Mesenteric fat pad (tissue), 1 donor: ENCODE measurements around the gene HOXC12. TPM values are rescaled to one million over a fixed set of nuclear protein-coding genes. Genes with fewer than 3 reads are reported as not detected.

ENCODE experiments used
- DNase-seq: peaks from one replicate; pipeline ENCODE4 v3.0.0-alpha.2; 2020; ENCODE audit warnings: low spot score
- total RNA-seq: library from RNA; stranded (reverse); fragmentation: NEBNext Ultra II Directional; extraction: Animal tissue kit (Norgen Biotek cat#: 25700); gene quantifications from one replicate; pipeline ENCODE4 v1.2.1, GENCODE V29; 2021
- donor health status: DM: yes; HTN: yes; CAD: no.

Gene HOXC12
- total RNA-seq, 1 donor from 2014 or later: not detected

DNA sequence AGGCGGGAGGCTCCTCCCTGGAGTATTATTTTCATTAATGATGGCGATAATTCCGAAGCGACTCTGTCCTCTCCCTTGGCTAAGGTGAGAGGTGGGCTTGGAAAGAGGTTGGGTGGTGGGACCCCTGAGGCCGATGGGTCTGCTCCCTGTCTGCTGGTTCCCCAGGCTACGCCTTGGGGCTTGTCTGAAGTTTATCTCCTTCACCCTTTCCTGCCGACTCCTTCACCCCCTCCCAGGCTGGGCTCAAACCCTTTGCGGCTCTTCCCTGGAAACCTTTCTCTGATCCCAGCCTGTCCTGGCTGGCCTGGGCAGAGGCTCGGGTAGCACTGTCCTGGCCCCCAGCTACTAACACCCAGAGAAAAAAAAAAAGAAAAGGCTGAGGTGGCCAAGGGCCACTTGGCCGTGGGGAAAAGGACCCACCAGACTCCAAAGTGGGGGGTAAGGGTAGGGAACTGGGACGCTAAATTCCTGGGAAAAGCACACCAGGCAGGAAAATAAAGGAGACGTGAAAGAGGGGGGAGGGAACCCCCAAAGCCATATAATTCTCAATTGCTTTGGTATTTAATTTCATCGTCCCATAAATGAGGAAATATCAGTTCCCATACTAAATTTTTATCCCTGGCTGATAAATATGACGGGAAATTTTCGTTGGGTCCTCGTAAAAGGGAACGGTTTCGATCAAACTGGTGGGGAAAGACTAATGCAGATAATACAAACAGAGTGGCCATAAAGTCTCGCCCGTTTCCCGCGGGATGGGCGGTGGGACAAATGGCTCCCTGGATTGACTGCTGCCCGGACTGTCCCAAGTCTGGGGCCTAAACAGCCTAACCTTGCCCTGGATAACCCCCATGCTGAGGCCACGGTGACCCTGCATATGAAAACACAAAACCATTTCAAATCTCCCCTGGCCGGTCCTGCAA lies 28.2 kb downstream of the HOXC12 start:
- no peak for DNase-seq

DNA sequence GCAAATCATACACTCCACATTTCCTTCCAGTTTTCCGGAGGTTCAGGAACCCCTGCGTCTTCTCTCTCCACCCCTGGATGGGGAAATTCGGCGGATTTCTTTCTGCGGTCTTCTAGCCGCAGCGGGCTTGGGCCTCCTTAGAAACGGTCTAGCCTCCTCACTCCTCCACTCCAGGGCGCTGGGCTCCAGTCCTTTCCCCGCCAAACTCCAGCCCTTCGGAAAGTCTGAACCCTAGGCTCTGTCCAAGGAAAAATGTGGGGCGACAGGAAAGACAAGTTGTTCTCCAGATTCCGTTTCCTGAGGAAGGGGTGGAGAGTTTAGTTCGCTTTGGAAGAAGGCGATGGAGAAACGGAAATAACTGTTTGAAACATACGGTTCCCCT lies 28.9 kb downstream of the HOXC12 start:
- no peak for DNase-seq

DNA sequence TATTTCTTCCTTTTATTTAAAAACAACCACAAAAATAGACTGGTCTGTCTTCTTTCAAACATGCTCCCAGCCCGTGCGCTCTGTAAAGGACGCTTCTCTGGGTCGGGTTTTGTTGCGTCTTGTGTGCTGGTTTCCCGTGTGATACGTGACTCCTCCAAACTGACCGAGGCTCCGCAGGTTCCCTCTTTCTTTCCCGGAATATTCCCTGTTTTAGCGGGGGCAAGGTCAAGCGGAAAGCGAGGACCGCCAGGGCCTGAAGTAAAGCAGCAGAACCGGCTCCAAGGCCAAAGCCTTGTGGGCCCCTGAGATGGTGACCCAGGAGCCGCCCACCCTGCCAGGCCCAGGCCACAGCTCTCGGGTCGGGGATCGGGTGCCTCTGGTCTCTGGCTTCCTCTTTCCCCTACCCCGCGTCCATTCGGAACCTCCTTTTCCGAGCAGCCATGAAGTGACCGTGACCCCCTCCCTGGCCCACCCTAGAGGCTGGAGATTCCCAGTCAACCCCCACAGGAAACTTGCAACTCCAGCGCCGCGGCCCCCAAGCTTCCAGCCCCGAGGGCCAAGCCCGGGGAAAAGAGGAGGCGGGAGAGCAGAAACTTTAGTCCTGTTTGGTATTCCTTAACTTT lies 29.4 kb downstream of the HOXC12 start:
- DNase-seq: no peak

- no peak for DNase-seq
Observed at GRCh38 chr12:53984901-53985691, 30.4 kb downstream of the HOXC12 start, which contains the start of gene HOXC10. TSS of gene HOXC10 (plus strand) at chr12:53985146. CDS start at chr12:53985260, 114 bp downstream.

- DNase-seq: no peak
Observed at GRCh38 chr12:53985692-53985993, 30.9 kb downstream of the HOXC12 start.

- DNase-seq: no peak
Observed at GRCh38 chr12:53985994-53986685, 31.4 kb downstream of the HOXC12 start.

DNA sequence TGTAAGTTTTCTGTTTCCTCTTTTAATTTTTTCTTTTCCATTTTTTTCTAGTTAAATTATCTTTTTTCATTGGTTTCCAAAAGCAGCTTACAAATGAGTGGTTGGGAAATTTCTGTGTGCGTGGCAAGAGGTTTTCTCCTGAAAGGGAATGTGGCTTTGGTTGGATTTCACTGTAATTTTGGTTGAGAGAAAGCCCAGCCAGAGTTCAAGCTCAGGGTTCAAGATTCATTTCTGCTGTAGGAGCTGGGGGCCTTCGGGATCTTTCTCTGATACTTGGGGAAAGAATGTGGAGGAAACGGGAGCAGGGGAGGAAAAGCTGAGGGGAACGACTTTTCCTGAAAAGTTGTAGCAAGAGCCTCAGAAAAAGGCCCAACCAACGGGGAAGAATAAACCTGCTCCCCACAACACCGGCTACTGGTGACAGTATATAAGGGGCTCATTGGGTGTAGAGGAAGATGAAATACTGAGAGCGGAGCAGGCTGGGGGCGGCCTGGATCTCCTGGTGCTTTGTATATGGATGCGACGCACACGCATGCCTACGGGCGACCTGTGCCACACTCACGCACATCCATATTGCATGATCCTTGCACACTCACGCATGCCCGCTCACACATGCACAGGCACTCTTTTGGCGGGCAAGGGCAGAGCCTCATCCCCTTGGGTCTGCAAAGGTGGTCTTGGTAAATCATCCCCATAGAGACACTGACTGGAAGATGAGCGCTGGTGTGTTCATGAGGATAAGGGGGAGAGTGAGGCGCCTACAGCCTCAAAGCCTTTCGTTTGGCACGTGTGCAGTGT lies 32.2 kb downstream of the HOXC12 start:
- DNase-seq: no peak

GRCh38 chr12:53987787-53988230 lies 33.1 kb downstream of the HOXC12 start:
- DNase-seq: no peak

GRCh38 chr12:53988541-53989226 lies 34.0 kb downstream of the HOXC12 start:
- DNase-seq: no peak

DNA sequence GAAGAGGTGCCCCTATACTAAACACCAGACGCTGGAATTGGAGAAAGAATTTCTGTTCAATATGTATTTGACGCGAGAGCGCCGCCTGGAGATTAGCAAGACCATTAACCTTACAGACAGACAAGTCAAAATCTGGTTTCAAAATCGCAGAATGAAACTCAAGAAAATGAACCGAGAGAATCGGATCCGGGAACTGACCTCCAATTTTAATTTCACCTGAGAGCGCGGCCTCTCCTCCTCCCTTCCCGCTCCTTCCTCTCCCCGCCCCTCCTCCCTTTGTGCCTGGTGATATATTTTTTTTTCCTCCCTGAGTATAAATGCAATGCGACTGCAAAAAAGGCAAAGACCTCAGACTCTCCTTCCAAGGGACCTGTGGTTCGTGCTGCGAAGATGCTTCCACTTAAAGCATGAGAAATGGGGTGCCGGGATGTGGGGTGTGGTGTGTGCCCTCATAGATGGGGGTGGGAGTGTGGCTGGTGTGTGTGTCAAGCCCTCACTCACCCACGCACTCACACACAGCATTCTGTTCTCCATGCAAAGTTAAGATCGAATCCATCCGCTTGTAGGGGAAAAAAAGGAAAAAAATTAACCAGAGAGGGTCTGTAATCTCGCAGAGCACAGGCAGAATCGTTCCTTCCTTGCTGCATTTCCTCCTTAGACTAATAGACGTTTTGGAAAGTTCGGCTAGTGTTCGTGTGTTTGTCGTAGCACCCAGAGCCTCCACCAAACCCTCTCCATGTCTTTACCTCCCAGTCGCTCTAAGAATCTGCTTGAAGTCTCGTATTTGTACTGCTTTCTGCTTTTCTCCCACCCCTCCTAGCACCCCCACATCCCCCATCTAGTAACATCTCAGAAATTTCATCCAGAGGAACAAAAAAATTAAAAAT lies 34.8 kb downstream of the HOXC12 start:
- DNase-seq: no peak

DNA sequence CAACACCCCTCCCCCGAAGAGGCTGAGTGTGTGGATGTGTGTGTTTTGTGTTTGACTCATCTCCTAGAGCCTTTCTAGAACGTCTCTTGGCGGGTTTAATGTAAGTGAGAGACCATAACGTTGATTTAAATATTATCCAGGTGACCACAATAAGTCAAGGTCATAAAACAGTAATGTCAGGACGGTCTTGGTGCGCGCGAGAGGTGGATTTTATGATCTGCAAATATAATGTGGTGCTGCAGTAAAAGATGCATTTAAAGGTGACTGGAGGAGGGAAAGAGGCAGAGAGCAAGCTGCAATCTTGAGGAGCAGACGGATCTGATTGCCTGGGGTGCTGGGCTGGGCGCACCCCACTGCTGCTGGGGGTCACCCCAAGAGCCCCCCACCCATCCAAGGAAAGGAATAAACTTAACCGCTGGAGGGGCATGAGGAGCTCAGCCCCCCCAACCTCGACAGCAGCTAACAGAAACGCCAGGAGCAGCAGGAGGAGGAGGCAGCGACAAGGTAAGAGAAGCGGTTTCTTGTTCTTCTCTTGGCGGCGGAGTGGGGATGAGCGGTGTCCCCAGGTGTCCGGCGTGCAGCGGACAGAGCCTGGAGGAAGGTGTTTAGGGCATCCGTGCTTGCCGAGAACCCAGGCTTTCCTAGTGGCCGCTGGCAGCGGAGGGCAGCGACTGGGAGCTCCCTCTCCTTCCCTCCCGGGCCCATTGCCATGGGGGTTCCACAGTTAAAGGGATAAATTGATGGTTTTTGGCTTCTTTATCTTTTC lies 35.8 kb downstream of the HOXC12 start:
- no peak for DNase-seq

- no peak for DNase-seq
Observed at GRCh38 chr12:53991077-53991460, 36.4 kb downstream of the HOXC12 start.

GRCh38 chr12:53992377-53992889 lies 37.7 kb downstream of the HOXC12 start:
- no peak for DNase-seq

DNA sequence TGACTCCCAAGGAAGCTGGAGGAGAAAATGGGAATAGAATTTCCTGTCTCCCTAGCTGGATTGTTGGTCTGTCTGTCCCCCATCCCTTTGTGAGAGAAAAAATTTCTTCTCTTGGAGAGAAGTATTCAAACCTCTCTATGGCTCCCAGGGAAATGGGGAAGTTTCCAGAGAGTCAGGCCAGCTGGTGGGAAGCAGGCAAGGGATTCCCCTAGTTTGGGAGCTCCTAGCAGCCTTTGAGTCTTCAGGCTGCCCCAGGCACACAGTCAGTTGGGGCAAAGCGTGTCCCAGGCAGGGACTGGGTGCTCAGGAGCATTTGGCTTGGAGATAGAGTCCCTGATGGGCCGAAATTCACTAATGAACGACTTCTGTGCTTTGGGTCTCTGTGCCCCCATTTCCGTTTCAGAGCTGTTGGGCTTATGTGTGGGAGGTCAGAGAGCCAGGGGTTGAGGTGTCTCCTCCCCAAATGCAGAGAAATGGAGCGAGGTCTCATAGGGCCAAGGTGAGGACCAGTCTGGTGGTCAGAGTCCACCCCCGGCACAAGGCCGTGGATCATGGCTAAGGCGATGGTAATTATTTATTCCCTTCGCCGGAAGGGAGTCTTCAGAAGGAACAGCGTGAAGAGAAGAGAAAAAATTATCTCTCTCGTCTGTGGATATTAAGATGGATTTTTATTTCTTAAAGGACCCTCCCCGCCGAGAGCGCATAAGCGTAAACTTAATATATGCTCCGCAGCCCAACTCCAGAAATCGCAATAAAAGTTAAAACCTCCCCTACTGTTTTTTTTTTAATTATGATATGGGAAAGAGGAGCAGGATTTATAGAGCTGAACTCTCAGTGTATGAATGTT lies 38.7 kb downstream of the HOXC12 start:
- no peak for DNase-seq

DNA sequence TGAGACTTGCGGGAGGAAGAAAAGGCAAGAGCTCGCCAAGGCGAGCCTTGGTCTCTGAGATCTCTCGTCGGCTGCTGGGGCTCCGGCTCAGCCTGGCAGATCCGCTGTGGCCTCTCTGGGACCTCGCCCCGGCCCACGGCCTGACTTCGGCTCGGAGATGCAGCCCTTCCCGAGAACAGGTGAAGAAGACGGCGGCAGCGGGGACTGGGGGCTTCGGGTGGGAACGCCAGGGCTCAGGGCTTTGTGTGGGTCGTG lies 39.2 kb downstream of the HOXC12 start:
- no peak for DNase-seq

- DNase-seq: no peak
Observed at GRCh38 chr12:53994264-53995001, 39.7 kb downstream of the HOXC12 start.

- DNase-seq: no peak
Observed at GRCh38 chr12:53995002-53995377, 40.3 kb downstream of the HOXC12 start.
